HG03139 (cell line): Measurements from ENCODE around the gene ARHGAP15.

ENCODE experiments used
- ATAC-seq: cut with Tn5 transposase; IDR thresholded peaks from one replicate; pipeline ENCODE4 v1.9.1; 2021; ENCODE audit not compliant: unreplicated experiment

The ARHGAP15 gene

GRCh38 chr2:143219266-143219665 lies 90.0 kb downstream of the ARHGAP15 start:
- no peak for ATAC-seq

- ATAC-seq = no peak
Measured at GRCh38 chr2:143223556-143223955, 94.3 kb downstream of the ARHGAP15 start.

GRCh38 chr2:143225931-143226330 lies 96.7 kb downstream of the ARHGAP15 start:
- ATAC-seq = no peak

GRCh38 chr2:143226714-143227541 lies 97.7 kb downstream of the ARHGAP15 start:
- ATAC-seq = no peak

GRCh38 chr2:143229411-143229810 lies 100.2 kb downstream of the ARHGAP15 start:
- no peak for ATAC-seq

- ATAC-seq = no peak
Measured at GRCh38 chr2:143229952-143230351, 100.7 kb downstream of the ARHGAP15 start.

GRCh38 chr2:143230506-143231253 lies 101.5 kb downstream of the ARHGAP15 start:
- no peak for ATAC-seq

- ATAC-seq = no peak
Measured at GRCh38 chr2:143231254-143231645, 102.0 kb downstream of the ARHGAP15 start.

GRCh38 chr2:143237146-143237777 lies 108.0 kb downstream of the ARHGAP15 start:
- ATAC-seq = no peak

- ATAC-seq = no peak
Measured at GRCh38 chr2:143241403-143242088, 112.3 kb downstream of the ARHGAP15 start.

GRCh38 chr2:143246246-143246645 lies 117.0 kb downstream of the ARHGAP15 start:
- no peak for ATAC-seq

GRCh38 chr2:143246815-143247744 lies 117.9 kb downstream of the ARHGAP15 start:
- ATAC-seq = no peak

GRCh38 chr2:143248631-143249030 lies 119.4 kb downstream of the ARHGAP15 start:
- ATAC-seq = no peak

GRCh38 chr2:143251681-143252080 lies 122.5 kb downstream of the ARHGAP15 start:
- no peak for ATAC-seq

- ATAC-seq = no peak
Measured at GRCh38 chr2:143252138-143252907, 123.1 kb downstream of the ARHGAP15 start.

GRCh38 chr2:143254110-143254509 lies 124.9 kb downstream of the ARHGAP15 start:
- ATAC-seq = no peak

GRCh38 chr2:143255086-143255485 lies 125.9 kb downstream of the ARHGAP15 start:
- ATAC-seq = no peak

- peak; percentile 50 for ATAC-seq
Measured at GRCh38 chr2:143255899-143256298, 126.7 kb downstream of the ARHGAP15 start.

- no peak for ATAC-seq
Measured at GRCh38 chr2:143258126-143258892, 129.1 kb downstream of the ARHGAP15 start.
